NCI-H774 (cell line): Measurements from ENCODE around the gene SND1.

Experiments
- DNase-seq: peaks from one replicate; lab custom pipeline; 2025; lab: John Stamatoyannopoulos, UW

Gene SND1

DNA sequence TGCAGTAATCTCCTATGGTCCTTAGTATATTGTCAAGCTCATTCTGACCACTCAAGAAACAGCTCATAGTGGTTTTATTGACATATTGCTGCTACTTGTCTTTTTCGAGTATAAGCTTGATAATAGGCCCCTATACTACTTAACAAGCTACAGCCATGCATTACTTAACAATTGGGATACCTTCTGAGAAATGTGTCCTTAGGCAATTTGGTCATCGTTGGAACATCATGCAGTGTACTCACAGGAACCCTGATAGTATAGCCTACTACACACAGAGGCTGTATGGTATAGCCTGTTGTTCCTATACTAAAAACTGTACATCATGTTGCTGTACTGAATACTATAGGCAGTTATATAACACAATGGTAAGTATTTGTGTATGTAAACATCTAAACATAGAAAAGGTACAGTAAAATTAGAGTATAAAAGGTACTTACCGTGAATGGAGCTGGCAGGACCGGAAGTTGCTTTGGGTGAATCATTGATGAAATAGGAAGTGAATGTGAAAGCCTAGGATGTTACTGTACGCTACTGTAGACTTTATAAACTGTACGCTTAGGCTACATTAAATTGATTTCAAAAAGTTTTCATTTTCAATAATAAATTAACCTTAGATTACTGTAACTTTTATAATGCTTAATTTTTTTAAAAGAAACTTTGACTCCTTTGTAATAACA lies 218.4 kb downstream of the SND1 start:
- DNase-seq = no peak

DNA sequence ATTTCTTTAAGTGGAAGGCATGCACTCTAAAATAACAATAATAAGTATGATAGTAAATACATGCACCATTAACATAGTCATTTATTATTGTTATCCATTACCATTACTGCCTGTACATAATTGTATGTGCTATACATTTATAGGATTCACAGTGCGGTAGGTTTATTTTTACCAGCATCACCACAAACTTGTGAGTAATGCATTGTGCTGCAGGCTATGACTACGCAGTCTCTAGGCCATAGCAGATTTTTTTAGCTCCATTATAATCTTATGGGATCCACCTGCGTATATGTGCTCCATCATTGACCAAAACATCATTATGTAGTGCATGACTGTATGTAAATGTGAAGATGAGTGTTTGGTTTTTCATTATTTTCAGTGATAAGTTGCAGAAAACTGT lies 219.2 kb downstream of the SND1 start:
- no peak for DNase-seq

DNA sequence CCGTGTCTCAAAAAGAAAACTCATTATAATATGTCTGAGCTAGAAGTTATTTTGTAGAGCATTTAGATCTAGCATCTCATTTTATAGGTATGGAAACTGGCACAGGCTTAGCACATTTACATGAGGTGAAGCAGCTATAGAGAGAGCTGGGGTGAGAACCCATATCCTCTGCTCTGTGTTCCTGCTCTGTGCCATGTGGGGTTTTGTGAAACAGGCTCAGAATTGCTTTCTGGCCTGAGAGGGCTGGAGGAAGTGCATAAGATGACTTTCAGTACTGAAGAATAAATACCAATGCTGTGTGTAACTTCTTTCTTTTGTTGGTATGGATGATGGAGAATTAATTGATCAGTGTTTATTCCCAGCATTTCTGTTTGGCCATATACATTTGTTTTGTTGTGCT lies 220.1 kb downstream of the SND1 start:
- no peak for DNase-seq

DNA sequence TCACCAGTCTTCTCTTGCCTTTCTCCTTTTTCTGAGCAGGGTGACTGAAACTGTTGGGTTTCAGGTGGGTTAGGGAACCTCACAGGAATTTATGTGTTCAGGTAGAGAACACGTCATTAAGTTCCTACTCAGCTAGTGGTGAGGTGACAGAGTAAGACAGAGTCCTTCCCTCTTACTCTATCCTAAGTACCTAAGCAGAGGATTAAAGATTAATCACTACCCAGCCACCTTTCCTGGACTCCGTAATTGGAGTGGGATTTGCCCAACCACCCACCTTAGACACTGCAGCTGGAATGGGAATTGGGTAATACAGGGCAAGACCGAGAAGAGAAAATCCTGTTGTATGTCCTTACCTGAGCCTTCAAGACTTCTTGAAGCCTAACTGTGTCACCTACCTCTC lies 221.2 kb downstream of the SND1 start:
- no peak for DNase-seq

DNA sequence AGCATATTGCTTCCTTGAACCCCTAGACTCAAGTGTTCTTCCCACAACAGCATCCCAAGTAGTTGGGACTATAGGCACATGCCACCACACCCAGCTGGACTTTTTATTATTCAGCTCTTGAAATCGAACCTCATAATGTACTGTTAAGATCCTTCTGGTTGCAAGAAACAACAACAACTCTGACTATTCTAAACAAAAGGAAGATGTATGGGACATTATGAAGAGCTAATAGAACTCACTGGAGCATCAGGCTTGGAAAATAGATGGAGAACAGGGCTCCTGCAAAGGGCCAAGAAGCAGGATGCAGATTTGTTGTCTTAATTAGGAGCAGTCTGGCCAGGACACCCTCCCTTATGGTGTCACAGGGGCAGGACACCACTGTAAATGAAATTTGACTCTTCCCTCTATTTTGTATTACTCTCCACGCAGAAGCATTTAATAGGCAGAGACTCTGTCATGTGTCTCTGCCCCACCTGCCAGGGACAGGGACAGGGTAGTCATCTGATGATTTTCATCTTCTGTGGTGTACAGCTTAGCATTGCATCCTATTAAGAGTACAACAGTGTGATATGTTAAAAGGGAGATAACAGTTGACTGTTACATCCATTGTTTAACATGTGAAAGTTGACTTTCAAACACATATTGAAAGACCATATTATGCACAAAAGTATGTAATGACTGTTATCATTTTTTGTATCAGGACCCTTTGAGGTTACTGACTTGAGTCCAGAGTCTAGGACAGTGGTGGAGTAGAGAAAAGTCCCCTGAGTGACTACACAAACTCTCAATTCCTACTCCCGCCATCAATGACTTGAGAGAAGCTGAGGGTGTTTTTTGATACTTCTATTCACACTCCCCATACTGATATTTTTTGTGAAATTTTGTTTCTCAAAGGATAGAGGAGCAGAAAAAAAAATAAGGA lies 222.0 kb downstream of the SND1 start:
- DNase-seq = no peak

DNA sequence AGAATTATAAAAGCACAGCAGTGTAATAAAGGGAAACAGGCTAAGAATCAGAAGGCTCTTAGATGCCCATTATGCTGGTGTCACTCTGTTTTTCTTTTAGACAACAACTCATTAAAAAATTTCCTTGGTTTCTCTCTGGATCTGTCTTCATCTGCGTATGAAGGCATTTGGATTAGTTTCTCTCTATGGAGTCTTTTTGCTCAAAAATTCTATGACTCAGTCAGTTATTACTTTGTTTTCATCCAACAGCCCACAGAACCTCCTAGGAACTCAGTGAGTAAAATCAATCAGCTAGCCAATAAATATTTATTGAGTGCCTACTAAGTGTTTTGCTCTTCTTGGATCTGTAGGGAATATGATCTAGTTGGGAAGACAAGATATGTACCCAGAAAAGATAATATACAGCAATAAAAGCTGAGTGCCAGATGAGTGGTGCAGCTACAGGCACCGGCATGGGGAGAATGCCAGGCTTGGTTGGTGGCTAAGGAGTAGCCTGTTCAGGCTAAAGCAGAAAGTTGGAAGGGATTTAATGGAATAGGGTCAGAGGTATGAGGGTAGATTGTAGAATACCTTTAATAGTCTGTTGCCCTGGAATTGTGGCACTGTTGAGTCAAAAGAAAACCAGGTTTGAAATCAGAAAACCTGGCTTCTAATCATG lies 223.1 kb downstream of the SND1 start:
- DNase-seq = no peak

DNA sequence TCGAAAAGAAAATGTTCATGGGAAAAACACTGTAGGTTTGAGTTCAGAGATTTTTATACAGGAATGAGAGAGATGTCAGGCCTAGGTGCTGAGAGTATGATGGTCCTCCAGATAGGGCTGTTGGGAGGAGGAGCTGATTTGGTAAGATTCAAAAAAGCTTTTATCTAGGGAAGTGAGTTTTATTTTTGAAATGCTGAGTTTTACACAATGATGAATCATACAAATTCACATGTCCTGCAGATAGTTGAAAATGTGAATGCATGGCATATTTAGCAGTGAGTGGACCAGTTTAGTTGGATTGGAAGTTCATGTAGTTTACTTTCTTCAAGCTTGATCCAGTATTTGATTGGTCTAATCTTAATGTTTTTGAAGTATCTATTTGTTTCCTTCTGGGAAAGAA lies 224.4 kb downstream of the SND1 start:
- no peak for DNase-seq

DNA sequence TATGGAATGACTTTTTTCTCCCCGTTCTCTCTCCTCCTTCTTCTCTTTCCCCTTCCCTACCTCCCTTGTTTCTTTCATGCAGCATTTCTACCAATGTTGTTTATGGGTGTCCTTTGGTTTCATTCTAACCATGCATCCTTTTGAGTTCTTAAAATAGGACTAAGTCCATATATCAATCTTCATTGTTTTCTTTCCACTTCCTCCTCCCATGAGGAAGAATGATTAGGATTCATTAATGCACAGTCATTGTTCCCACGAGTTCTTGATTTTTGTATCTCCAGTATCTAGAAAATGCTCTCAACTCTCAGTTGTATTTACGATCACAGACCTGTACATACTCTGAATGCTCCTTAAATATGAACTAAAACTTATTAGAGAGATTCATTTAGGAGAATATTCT lies 226.0 kb downstream of the SND1 start:
- no peak for DNase-seq

DNA sequence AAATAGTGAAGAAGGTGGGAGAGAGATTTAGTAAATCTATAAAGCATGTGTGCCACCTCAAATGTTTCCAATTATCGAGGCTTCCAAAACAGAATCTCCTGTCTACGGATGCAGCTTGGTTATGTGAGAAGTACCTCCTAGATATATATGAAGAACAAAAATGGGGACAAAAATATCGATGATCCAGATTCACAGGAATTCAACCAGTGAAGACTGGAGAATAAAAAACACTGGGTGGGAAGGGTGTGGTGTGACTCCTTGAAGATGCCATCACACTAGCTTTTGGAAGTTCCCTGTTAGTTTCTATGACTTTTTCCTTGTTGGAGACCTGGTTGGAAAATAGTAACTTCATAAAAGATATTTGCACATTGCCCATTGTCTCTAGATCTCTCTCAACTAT lies 226.8 kb downstream of the SND1 start:
- DNase-seq = no peak

DNA sequence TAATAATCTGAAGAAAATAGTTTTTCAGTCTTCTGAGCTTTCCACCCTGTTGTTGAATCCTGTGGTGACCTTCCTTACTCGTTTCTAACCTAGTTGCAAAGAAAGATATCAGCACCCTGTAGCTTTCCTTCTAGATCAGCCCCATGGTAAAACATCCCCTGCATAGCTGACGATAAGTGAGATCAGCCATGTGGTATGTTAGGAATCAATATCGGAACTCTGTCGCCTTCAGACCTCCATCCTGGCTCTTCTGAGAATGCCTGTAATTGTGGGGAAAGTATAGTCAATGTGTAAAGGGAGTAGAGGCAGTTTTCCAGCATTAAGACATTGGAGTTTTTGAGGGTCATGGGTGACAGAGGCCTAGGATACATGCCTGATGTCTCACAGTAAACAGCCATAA lies 227.4 kb downstream of the SND1 start:
- DNase-seq = no peak

DNA sequence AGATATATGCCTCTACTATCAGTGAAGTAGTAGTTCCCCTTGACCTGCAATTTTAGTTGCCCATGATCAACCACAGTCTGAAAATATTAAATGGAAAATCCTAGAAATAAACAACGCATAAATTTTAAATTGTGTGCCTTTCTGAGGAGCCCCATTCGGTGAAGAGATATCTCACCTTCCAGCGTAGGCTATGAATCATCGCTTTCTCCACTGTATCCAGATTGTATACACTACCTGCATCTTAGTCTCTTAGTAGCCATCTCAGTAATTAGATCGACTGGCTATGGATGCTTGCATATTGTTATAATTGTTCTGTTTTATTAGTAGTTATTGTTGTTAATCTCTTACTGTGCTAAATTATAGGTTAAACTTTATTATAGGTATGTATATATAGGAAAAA lies 227.9 kb downstream of the SND1 start:
- DNase-seq = no peak

DNA sequence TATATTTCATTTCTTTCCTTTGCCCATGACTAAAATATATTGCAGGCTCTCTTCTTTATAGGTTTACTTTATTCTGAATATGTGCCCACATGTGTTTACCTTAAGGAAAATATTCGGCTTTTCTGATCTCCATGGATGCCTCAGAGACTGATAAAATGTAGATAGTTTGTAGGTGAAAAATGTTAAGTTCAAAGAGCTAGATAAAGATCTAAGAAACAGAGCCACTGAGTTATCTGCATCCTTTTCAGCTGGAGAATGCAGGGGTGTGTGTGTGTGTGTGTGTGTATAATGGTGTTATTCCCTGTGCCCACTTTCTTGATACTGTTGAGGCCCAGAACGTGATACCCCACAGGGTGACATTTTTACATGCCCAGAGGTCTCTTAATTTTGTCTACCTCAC lies 228.5 kb downstream of the SND1 start:
- no peak for DNase-seq

DNA sequence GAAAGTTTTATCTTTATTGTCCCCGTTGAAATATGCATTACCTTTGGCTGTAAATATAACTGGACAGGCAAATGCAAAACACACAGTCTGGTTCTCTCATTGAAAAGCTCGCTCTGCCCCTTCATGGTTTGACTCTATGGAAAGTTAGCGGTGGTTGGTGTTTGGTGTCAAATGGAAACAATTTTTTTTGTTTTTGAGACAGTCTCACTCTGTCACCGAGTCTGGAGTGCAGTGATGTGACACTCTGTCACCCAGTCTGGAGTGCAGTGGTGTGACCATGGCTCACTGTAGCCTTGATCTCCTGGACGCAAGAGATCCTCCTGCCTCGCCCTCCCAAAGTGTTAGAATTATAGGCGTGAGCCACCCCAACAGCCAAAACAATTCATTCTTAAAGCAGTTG lies 229.6 kb downstream of the SND1 start:
- no peak for DNase-seq

DNA sequence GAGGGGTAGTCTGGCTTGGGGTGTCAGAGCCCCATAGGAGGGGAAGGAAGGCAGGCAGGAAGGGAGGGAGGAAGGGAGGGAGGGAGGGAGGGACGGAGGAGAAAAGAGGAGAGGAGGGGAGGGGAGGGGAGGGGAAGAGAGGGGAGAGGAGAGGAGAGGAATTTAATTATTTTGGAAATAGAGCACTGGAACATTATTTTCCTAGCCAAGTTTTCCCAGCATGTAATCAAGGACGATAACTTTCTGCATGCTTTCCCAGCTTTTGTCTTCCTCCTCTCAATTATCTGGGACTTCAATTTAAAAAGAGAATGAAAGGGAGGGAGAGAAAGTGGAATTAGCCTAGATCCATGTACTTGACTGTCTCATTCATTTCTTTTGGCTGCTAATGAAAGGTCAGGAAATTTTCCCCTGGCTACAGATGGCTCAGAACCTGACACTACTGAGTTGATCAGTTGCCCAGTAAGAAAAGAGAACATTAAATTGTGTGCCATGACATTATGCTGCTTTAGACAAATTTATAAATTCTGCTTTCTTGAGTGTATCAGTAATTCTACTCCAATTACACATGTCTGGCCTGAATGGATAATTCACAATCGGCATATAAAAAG lies 230.4 kb downstream of the SND1 start:
- no peak for DNase-seq

DNA sequence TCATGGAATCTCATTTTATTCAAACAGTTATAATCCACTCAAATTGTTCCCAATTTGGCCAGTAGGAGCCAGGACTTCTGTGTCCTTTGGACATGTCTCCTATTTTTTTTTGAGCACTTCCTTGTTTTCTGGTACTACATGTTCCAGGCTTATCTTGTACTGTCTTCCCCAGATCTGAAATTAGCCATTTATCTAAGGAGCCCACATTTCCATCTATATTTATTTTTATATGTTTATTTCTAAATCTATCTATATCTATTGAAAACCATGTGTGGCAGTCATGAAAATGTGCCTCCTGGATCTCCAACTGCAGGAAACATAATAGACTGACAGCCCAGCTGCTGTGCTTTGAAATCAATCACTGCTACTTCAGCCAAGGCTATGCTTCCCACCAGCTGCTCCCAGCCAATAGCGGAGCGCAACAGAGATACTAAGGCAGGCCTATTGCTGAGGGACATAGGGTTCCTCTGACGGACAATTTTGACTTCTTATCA lies 232.1 kb downstream of the SND1 start:
- DNase-seq = no peak

DNA sequence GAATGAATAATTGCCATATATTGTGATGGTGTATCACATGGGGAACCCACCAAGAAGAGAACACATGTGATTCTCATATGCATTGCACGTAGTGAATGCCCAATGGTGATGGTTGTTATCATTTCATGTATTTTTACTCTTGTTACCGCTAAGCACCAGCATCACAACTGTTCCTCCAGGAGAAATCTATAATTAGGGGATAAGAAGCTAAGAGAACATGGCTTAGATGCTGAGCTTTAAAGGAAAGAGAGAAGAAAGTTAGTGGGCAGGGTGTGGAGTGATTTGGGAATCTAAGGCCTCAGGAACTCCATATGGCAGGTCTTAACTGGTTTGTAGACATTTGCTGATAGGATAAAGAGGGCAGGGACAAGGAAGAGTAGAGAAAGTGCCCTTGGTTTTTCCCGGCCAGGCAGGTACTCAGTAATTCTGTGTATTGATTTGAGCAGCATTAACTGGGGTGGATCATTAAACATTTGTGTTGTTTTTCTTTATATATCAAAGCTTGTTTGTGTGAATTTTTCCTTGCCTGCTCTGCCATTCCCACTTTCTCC lies 233.3 kb downstream of the SND1 start:
- no peak for DNase-seq

DNA sequence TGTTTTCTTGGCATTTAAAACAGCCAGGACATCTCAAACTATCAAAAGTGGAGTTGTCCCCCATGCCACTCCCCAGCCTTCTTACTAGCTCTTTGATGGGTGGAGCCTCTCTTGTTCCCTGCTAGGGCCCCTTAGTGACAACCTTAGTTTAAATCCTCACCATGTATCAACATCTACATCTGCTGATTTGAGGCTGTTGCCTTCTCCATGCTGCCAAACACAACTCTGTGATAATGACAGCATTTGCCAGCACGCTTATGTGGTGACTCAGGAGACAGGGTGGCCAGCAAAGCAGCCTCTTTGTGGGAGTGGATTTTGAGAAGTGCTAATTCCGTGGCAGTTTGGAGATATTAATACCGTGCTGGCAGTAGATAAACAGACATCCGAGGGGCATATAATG lies 233.8 kb downstream of the SND1 start:
- DNase-seq = no peak

DNA sequence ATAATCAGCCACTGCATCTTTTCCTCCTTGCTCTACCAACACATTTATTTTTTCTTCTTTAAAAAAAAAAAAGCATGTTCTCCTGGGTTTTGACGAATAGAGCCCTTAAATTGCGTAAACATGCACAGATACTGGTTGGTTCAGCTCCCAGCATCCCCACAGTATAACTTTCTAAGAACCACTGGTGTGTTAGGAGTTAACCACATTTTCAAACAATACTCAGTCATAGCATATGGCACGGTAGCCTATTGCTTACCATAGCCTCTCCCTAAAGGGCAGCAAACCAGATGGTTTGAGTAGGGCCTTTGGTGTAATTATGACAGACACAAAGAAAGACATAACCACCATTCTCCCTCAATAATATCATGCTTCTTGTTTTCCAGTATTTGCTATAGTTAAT lies 234.3 kb downstream of the SND1 start:
- no peak for DNase-seq

DNA sequence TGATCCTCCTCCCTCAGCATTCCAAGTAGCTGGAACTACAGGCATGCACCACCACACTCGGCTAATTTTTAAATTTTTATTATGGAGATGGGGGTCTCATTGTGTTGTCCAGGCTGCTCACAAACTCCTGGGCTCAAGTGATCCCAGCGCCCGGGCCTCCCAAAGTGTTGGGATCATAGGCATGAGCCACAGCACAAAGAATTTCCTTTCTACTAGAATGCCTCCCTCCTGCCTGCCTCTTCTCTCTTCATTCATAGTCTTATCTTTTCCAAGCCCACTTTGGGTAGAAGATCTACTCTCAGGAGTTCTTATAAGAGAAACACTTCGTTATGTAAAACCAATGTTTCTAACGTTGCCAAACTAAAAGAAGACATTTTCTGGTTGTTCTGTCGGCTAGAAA lies 235.1 kb downstream of the SND1 start:
- DNase-seq = no peak

DNA sequence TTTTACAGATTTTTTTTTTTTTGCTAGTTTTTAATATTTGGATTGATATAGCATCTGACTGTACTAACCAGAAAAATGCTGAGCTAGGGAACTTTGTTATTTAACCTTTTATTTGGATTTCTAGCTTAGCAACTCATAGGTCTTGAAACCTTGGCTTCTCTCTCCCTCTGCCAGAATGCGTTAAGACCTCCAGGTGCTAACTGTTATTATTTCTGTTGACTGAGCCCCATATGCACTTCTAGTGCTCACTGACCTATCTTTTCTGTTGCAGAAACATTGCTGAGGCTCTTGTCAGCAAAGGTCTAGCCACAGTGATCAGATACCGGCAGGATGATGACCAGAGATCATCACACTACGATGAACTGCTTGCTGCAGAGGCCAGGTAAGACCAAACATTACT lies 235.6 kb downstream of the SND1 start:
- DNase-seq = no peak

DNA sequence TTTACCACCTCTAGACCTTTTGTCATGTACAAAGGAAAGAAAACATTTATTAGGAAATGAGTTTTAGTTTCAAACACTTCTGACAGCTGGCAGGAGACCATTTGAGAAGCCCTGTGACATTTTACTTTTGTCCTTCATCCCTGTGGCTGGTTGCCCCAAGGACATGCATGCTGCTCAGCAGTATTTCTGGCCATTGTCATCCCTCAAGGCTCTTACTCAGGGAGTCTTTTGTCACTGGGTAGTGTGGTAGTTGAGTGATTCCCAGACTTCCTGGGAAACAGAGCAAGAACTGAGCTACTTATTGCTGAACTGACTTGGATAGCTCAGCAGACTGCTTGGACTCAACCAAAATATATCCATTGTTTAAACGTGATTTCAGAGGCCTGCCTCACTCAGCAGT lies 236.4 kb downstream of the SND1 start:
- no peak for DNase-seq

DNA sequence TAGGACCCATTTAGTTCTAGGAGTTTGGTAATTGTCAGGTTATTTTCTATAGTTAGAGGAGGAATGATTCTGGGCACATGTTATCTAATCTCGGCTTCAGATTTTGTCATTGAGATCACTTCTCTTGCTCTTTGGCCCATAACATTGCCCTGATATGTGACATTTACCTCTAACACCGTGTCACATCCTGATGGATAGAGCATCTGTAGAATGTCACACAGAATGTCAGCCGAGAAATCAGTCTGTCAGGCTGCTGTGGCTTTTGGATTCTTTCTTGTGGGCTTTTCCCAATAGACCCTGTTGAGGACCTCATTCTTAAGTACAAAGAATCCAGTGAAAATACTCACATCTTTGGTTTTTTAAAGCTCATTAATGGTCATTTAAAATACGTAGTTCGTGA lies 236.8 kb downstream of the SND1 start:
- DNase-seq = no peak
